ENCODE results near the gene TCEAL7.

Gene TCEAL7

DNA sequence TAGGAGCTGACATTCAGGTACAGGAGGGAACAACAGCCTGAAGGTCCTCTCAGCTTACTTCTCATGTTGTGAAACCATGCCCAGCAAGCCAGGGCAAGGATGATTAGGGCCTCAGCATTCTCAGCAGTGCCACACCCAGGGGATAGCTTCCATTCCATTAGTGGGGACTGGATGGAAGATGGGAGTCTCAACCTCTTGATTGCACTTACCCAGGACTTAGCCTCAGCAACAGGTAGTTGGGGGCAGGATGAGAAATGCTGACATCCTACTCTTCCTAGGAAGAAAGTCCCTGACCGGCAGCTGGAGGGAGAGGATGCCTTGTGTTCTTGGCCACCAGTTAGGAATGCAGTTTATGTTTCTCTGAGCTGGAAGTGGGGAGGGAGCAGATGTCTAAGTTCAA is 37.5 kb downstream of the TCEAL7 start:
- DNase-seq (ENCODE audit: low read depth), result no peak

- DNase-seq (ENCODE audit: low read depth), result no peak
Measured at GRCh38 chrX:103369479-103369878, 39.4 kb downstream of the TCEAL7 start.

GRCh38 chrX:103372886-103373285 is 42.8 kb downstream of the TCEAL7 start:
- DNase-seq (ENCODE audit: low read depth), result no peak

GRCh38 chrX:103373581-103373980 is 43.5 kb downstream of the TCEAL7 start:
- DNase-seq (ENCODE audit: low read depth), result no peak

GRCh38 chrX:103376118-103376978 is 46.3 kb downstream of the TCEAL7 start, which contains the start of gene BEX3:
BEX3 (plus strand) TSS chrX:103376538; CDS start chrX:103377522, 984 bp downstream.
- peak; percentile 25 for DNase-seq (ENCODE audit: low read depth)

GRCh38 chrX:103376979-103377324 is 46.9 kb downstream of the TCEAL7 start:
- DNase-seq (ENCODE audit: low read depth), result no peak

GRCh38 chrX:103378990-103379389 is 49.0 kb downstream of the TCEAL7 start:
- DNase-seq (ENCODE audit: low read depth), result no peak
